HEK293T (cell line): Measurements from ENCODE around the gene SLC2A13.

Experiments
- CTCF ChIA-PET: fragments of 350-600 bp; formaldehyde crosslinking; extraction: SDS; loops from one replicate; lab custom pipeline; 2021; ENCODE audit warnings: antibody characterized with exemption, inconsistent platforms; lab: Yijun Ruan, JAX
- POLR2A ChIA-PET: fragments of 350-600 bp; formaldehyde crosslinking; extraction: SDS; loops from one replicate; lab custom pipeline; 2020; ENCODE audit warnings: antibody characterized with exemption, inconsistent platforms; lab: Yijun Ruan, JAX
- DNase-seq: peaks from one replicate; pipeline ENCODE4 v3.0.0; 2012; ENCODE audit warnings: mixed read lengths; ENCODE audit errors: extremely low spot score
- ARNT ChIP-seq: fragments of 450-650 bp; IDR thresholded peaks from 2 replicates; pipeline ENCODE4 v1.6.1; 2017; ENCODE audit warnings: mild to moderate bottlenecking
- BHLHE40 ChIP-seq: fragments of 450-650 bp; IDR thresholded peaks from 2 replicates; pipeline ENCODE4 v1.6.1; 2016; ENCODE audit warnings: mild to moderate bottlenecking, moderate library complexity, borderline replicate concordance
- CTBP1 ChIP-seq: fragments of 450-650 bp; IDR thresholded peaks from 2 replicates; pipeline ENCODE4 v1.6.1; 2016; ENCODE audit warnings: borderline replicate concordance
- ELF4 ChIP-seq: fragments of 450-650 bp; IDR thresholded peaks from 2 replicates; pipeline ENCODE4 v1.6.1; 2017; ENCODE audit warnings: antibody characterized with exemption
- FOXA1 ChIP-seq: fragments of 450-650 bp; IDR thresholded peaks from 2 replicates; pipeline ENCODE4 v1.6.1; 2016; ENCODE audit warnings: mild to moderate bottlenecking
- FOXK2 ChIP-seq: fragments of 450-650 bp; IDR thresholded peaks from 2 replicates; pipeline ENCODE4 v1.6.1; 2016; ENCODE audit warnings: mild to moderate bottlenecking
- FOXM1 ChIP-seq: fragments of 450-650 bp; IDR thresholded peaks from 2 replicates; pipeline ENCODE4 v1.6.1; 2017; ENCODE audit warnings: mild to moderate bottlenecking, borderline replicate concordance
- HDGF ChIP-seq: fragments of 450-650 bp; IDR thresholded peaks from 2 replicates; pipeline ENCODE4 v1.6.1; 2017; ENCODE audit warnings: antibody characterized with exemption, borderline replicate concordance
- L3MBTL2 ChIP-seq: fragments of 450-650 bp; conservative IDR thresholded peaks from 2 replicates; pipeline ENCODE4 v1.6.1; 2016; ENCODE audit warnings: mild to moderate bottlenecking
- LEF1 ChIP-seq: fragments of 450-650 bp; IDR thresholded peaks from 2 replicates; pipeline ENCODE4 v1.6.1; 2017; ENCODE audit warnings: mild to moderate bottlenecking, borderline replicate concordance
- NFRKB ChIP-seq: fragments of 450-650 bp; IDR thresholded peaks from 2 replicates; pipeline ENCODE4 v1.6.1; 2016; ENCODE audit warnings: mild to moderate bottlenecking, moderate library complexity
- PKNOX1 ChIP-seq: fragments of 450-650 bp; IDR thresholded peaks from 2 replicates; pipeline ENCODE4 v1.6.1; 2016
- SP1 ChIP-seq: fragments of 450-650 bp; IDR thresholded peaks from 2 replicates; pipeline ENCODE4 v1.6.1; 2017
- SUZ12 ChIP-seq: fragments of 450-650 bp; IDR thresholded peaks from 2 replicates; pipeline ENCODE4 v1.6.1; 2016; ENCODE audit warnings: mild to moderate bottlenecking
- TARDBP ChIP-seq: fragments of 450-650 bp; IDR thresholded peaks from 2 replicates; pipeline ENCODE4 v1.6.1; 2016
- ZNF384 ChIP-seq: fragments of 450-650 bp; IDR thresholded peaks from 2 replicates; pipeline ENCODE4 v1.6.1; 2016

SLC2A13 gene

GRCh38 chr12:40016980-40017379 is 88.9 kb downstream of the SLC2A13 start:
- no peak for DNase-seq

GRCh38 chr12:40015881-40016280 is 90.0 kb downstream of the SLC2A13 start:
- TF ChIP-seq HDGF (no peak), ARNT (no peak), NFRKB (no peak), ZNF384 (no peak), L3MBTL2 (no peak), SUZ12 (no peak), FOXA1 (no peak), ELF4 (no peak), PKNOX1 (no peak), TARDBP (no peak), SP1 (no peak), FOXK2 (no peak), CTBP1 (no peak), FOXM1 (no peak)
- ChIA-PET CTCF (no interaction called here), POLR2A (no interaction called here)
- DNase-seq: no peak

More at GRCh38 chr12:40016980-40017379, 88.9 kb downstream of the SLC2A13 start:
- ChIA-PET POLR2A (interaction anchor here (0.6 kb wide), 1 partner anchor 162 kb away, joined by 3 read pairs; no protein-coding TSS in a partner anchor), CTCF (no interaction called here)
- no peak for TF ChIP-seq ELF4
- no peak for TF ChIP-seq ARNT
- no peak for TF ChIP-seq FOXM1
- TF ChIP-seq SP1: no peak
- no peak for TF ChIP-seq L3MBTL2
- TF ChIP-seq CTBP1: no peak
- TF ChIP-seq HDGF: no peak
- no peak for TF ChIP-seq TARDBP
- TF ChIP-seq FOXK2: no peak
- no peak for TF ChIP-seq FOXA1
- TF ChIP-seq NFRKB: no peak
- TF ChIP-seq LEF1: no peak
- no peak for TF ChIP-seq BHLHE40
- TF ChIP-seq PKNOX1: no peak
- no peak for TF ChIP-seq ZNF384
- TF ChIP-seq SUZ12: no peak

GRCh38 chr12:40015345-40015744 is 90.5 kb downstream of the SLC2A13 start:
- TF ChIP-seq ZNF384 (no peak), FOXA1 (no peak), LEF1 (no peak), BHLHE40 (no peak), CTBP1 (no peak), HDGF (no peak), ELF4 (no peak), PKNOX1 (no peak), TARDBP (no peak), SUZ12 (no peak), L3MBTL2 (no peak), ARNT (no peak), SP1 (no peak), FOXM1 (no peak), FOXK2 (no peak), NFRKB (no peak)
- ChIA-PET CTCF (no interaction called here), POLR2A (no interaction called here)
- DNase-seq: no peak

- ChIA-PET POLR2A (no interaction called here), CTCF (no interaction called here)
- DNase-seq: no peak
- TF ChIP-seq FOXK2: no peak
These were observed 92.0 kb downstream of the SLC2A13 start for GRCh38 chr12:40013847-40014246.

GRCh38 chr12:40013292-40013691 is 92.6 kb downstream of the SLC2A13 start:
- DNase-seq: no peak
- ChIA-PET CTCF (interaction anchor here (0.9 kb wide), 1 partner anchor 22 kb away, joined by 3 read pairs; no protein-coding TSS in a partner anchor), POLR2A (no interaction called here)
- TF ChIP-seq NFRKB (no peak), FOXK2 (no peak), HDGF (no peak), LEF1 (no peak), ARNT (no peak), TARDBP (no peak), L3MBTL2 (no peak), BHLHE40 (no peak), PKNOX1 (no peak), FOXM1 (no peak), SP1 (no peak), SUZ12 (no peak), FOXA1 (no peak), ZNF384 (no peak), CTBP1 (no peak), ELF4 (no peak)

- TF ChIP-seq FOXM1: no peak
- no peak for TF ChIP-seq FOXK2
- no peak for TF ChIP-seq L3MBTL2
- TF ChIP-seq TARDBP: no peak
- TF ChIP-seq BHLHE40: no peak
- no peak for TF ChIP-seq PKNOX1
- TF ChIP-seq CTBP1: no peak
- no peak for TF ChIP-seq LEF1
- TF ChIP-seq HDGF: no peak
- no peak for TF ChIP-seq ELF4
- TF ChIP-seq SP1: no peak
- DNase-seq: no peak
- CTCF ChIA-PET: interaction anchor here (0.9 kb wide), 1 partner anchor 22 kb away, joined by 3 read pairs; no protein-coding TSS in a partner anchor
- POLR2A ChIA-PET: no interaction called here
These were observed 93.2 kb downstream of the SLC2A13 start for GRCh38 chr12:40012711-40013110.
